ENCODE results near the gene UBA3.

The UBA3 gene

DNA sequence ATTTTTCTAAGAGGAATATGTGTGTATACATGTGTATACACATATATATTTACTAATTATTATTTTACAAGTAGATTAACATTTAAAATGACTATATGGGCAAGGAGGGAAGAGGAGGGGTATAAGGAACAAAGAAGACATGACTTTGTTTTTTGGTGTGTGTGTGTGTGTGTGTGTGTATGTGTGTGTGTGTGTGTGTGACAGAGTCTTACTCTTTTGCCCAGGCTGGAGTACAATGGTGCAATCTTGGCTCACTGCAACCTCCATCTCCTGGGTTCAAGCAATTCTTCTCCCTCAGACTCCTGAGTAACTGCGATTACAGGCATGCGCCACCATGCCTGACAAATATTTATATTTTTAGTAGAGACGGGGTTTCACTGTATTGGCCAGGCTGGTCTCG, 64.1 kb downstream of the UBA3 start:
- Histone ChIP-seq H3K79me2 (ENCODE audit: low read length) (no peaks in the 10 kb centered on the region), H4K20me1 (ENCODE audit: insufficient read depth, low read length) (no peaks in the 10 kb centered on the region), H3K27ac (ENCODE audit: low read length) (no peak overlapping the region), H2AFZ (ENCODE audit: low read length) (no peak overlapping the region), H3K36me3 (replicated peaks; ENCODE audit: insufficient read depth, low read length) (no peaks in the 10 kb centered on the region; the same call in 1 of the 2 replicates), H3K4me3 (ENCODE audit: low read length) (no peak overlapping the region), H3F3A (ENCODE audit: insufficient read depth, low read length) (peaks cover 6% of the 10 kb centered on the region; the same call in 1 of the 2 replicates), H3K27me3 (replicated peaks; ENCODE audit: insufficient read depth, low read length) (no peaks in the 10 kb centered on the region), H3K9ac (ENCODE audit: low read length) (no peak overlapping the region), H3K9me2 (replicated peaks; ENCODE audit: insufficient read depth, low read length) (no peaks in the 10 kb centered on the region), H3K4me2 (ENCODE audit: low read depth, low read length) (no peak overlapping the region), H3K9me3 (replicated peaks; ENCODE audit: insufficient read depth, low read length) (no peaks in the 10 kb centered on the region), H3K4me1 (ENCODE audit: low read length) (peaks cover 11% of the 10 kb centered on the region)
- TF ChIP-seq EZH2 (optimal IDR thresholded peaks at IDR 0.05; ENCODE audit: low read depth, low read length) (no peak), CTCF (IDR thresholded peaks at IDR 0.05; ENCODE audit: low read length) (no peak), EZH2phosphoT487 (IDR thresholded peaks at IDR 0.05; ENCODE audit: low read length) (no peak)
- DNase-seq: no peak

DNA sequence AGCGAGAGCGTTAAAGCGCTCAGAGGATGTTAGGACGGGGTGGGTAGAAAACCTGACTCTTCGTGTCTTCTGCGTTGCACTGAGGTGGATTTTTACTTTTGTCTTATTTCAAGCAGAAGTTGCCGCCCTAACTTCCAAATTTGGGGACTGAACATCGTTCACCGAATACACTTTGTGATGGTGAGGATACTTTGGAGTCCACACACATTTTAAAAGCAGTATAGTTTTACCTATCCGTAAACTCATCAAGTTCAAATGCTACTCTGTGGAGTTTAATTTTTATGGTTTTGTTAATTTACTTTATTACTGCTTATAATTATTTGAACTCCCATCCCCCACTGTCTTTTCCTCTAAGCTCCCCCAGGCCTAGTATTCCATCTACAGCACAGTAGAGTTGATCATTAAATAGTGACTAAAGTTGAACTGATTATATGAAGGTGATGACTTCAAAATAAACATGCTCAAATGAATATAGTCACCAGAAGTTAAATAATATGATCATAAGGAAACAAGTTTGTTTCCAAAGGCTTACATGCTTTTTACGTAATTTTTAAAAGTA, 66.1 kb downstream of the UBA3 start:
- Histone ChIP-seq H3K9me2 (replicated peaks; ENCODE audit: insufficient read depth, low read length) (no peaks in the 10 kb centered on the region), H3K79me2 (ENCODE audit: low read length) (no peaks in the 10 kb centered on the region), H3K27ac (ENCODE audit: low read length) (peak overlapping the region; percentile 18; the same call in 1 of the 2 replicates), H3K4me2 (ENCODE audit: low read depth, low read length) (peak overlapping the region; percentile 96), H3K4me1 (ENCODE audit: low read length) (peaks cover 6% of the 10 kb centered on the region), H3K9ac (ENCODE audit: low read length) (peak overlapping the region; percentile 85), H3K9me3 (replicated peaks; ENCODE audit: insufficient read depth, low read length) (no peaks in the 10 kb centered on the region), H3K36me3 (replicated peaks; ENCODE audit: insufficient read depth, low read length) (no peaks in the 10 kb centered on the region), H2AFZ (ENCODE audit: low read length) (peak overlapping the region; percentile 96), H3K4me3 (ENCODE audit: low read length) (peak overlapping the region; percentile 64), H3K27me3 (replicated peaks; ENCODE audit: insufficient read depth, low read length) (no peaks in the 10 kb centered on the region), H4K20me1 (ENCODE audit: insufficient read depth, low read length) (no peaks in the 10 kb centered on the region), H3F3A (ENCODE audit: insufficient read depth, low read length) (0 out of 2 replicates have a peak, but pooled peaks cover 5% of the 10 kb centered on the region)
- TF ChIP-seq CTCF (IDR thresholded peaks at IDR 0.05; ENCODE audit: low read length): no peak
- no peak for TF ChIP-seq EZH2phosphoT487 (IDR thresholded peaks at IDR 0.05; ENCODE audit: low read length)
- TF ChIP-seq EZH2 (optimal IDR thresholded peaks at IDR 0.05; ENCODE audit: low read depth, low read length): no peak
- no peak for DNase-seq

GRCh38 chr3:69013253-69014021, 66.7 kb downstream of the UBA3 start, which contains the start of gene EOGT:
EOGT (minus strand) TSS chr3:69013684; CDS start chr3:69009846, 3,838 bp downstream.
- H3K27me3 ChIP-seq (replicated peaks; ENCODE audit: insufficient read depth, low read length): no peaks in the 10 kb centered on the region
- no peaks in the 10 kb centered on the region for H3K79me2 ChIP-seq (ENCODE audit: low read length)
- no peaks in the 10 kb centered on the region for H3K36me3 ChIP-seq (replicated peaks; ENCODE audit: insufficient read depth, low read length)
- peaks cover 6% of the 10 kb centered on the region for H3K4me1 ChIP-seq (ENCODE audit: low read length)
- H3K4me2 ChIP-seq (ENCODE audit: low read depth, low read length): peak within 1 kb of the TSS; percentile 96
- H3K9me3 ChIP-seq (replicated peaks; ENCODE audit: insufficient read depth, low read length): no peaks in the 10 kb centered on the region
- 0 out of 2 replicates have a peak, but pooled peaks cover 5% of the 10 kb centered on the region for H3F3A ChIP-seq (ENCODE audit: insufficient read depth, low read length)
- TF ChIP-seq EZH2 (optimal IDR thresholded peaks at IDR 0.05; ENCODE audit: low read depth, low read length) (no peak), CTCF (IDR thresholded peaks at IDR 0.05; ENCODE audit: low read length) (peak; percentile 61), EZH2phosphoT487 (IDR thresholded peaks at IDR 0.05; ENCODE audit: low read length) (no peak)
- DNase-seq: peak; percentile 85
- no peaks in the 10 kb centered on the region for H3K9me2 ChIP-seq (replicated peaks; ENCODE audit: insufficient read depth, low read length)
- peak within 1 kb of the TSS; percentile 64 for H3K4me3 ChIP-seq (ENCODE audit: low read length)
- peak within 1 kb of the TSS; percentile 96 for H2AFZ ChIP-seq (ENCODE audit: low read length)
- H4K20me1 ChIP-seq (ENCODE audit: insufficient read depth, low read length): no peaks in the 10 kb centered on the region
- H3K27ac ChIP-seq (ENCODE audit: low read length): peak within 1 kb of the TSS; percentile 18; the same call in 1 of the 2 replicates
- H3K9ac ChIP-seq (ENCODE audit: low read length): peak within 1 kb of the TSS; percentile 85
